Activated CD8-positive, alpha-beta memory T cell treated with anti-CD3 and anti-CD28 coated beads, Interleukin-2, amount 50 U/mL, for 1 hour (primary cell): ENCODE results near the gene ABCG4.
"Not testable (repeated sequence)": the region's sequence is repeated elsewhere in the genome, so short reads cannot be mapped to it uniquely, and the experiment has no call there.

Experiments used
- DNase-seq: peaks from one replicate; pipeline ENCODE4 v3.0.0-alpha.2; 2020; ENCODE audit errors: extremely low read depth

Gene ABCG4

GRCh38 chr11:119153049-119153818 lies 4.4 kb downstream of the ABCG4 start:
- DNase-seq = no peak

- no peak for DNase-seq
Observed at GRCh38 chr11:119154178-119154577, 5.3 kb downstream of the ABCG4 start.

- DNase-seq = no peak
Observed at GRCh38 chr11:119155733-119156492, 7.1 kb downstream of the ABCG4 start.

- DNase-seq = no peak
Observed at GRCh38 chr11:119156496-119156895, 7.6 kb downstream of the ABCG4 start.

- DNase-seq = no peak
Observed at GRCh38 chr11:119157063-119157462, 8.2 kb downstream of the ABCG4 start.

- DNase-seq = no peak
Observed at GRCh38 chr11:119158467-119158866, 9.6 kb downstream of the ABCG4 start.

GRCh38 chr11:119160151-119160550 lies 11.3 kb downstream of the ABCG4 start:
- DNase-seq = no peak

- DNase-seq = no peak
Observed at GRCh38 chr11:119161871-119162270, 13.0 kb downstream of the ABCG4 start.

GRCh38 chr11:119166368-119167076 lies 17.7 kb downstream of the ABCG4 start:
- DNase-seq = no peak

- DNase-seq = not testable (repeated sequence)
Observed at GRCh38 chr11:119167077-119167458, 18.2 kb downstream of the ABCG4 start.

GRCh38 chr11:119167933-119168332 lies 19.1 kb downstream of the ABCG4 start:
- no peak for DNase-seq

GRCh38 chr11:119168471-119169281 lies 19.8 kb downstream of the ABCG4 start, which contains the start of gene NLRX1:
Gene NLRX1 (plus strand): TSS chr11:119168725. CDS start chr11:119171404, 2,679 bp downstream.
- peak; percentile 48 for DNase-seq

GRCh38 chr11:119169282-119169719 lies 20.4 kb downstream of the ABCG4 start:
- no peak for DNase-seq

- no peak for DNase-seq
Observed at GRCh38 chr11:119172513-119172912, 23.7 kb downstream of the ABCG4 start.

- DNase-seq = no peak
Observed at GRCh38 chr11:119173453-119173852, 24.6 kb downstream of the ABCG4 start.

- no peak for DNase-seq
Observed at GRCh38 chr11:119175493-119176077, 26.7 kb downstream of the ABCG4 start.

- DNase-seq = no peak
Observed at GRCh38 chr11:119178166-119178680, 29.4 kb downstream of the ABCG4 start.

GRCh38 chr11:119179342-119179741 lies 30.5 kb downstream of the ABCG4 start:
- DNase-seq = no peak

GRCh38 chr11:119179983-119180382 lies 31.1 kb downstream of the ABCG4 start:
- DNase-seq = no peak

GRCh38 chr11:119180729-119181676 lies 32.2 kb downstream of the ABCG4 start:
- no peak for DNase-seq
